ENCODE data around the gene FMN1. TPM values are rescaled to one million over a fixed set of nuclear protein-coding genes. Genes with fewer than 3 reads are reported as not detected.

FMN1 gene
- total RNA-seq, 2 donors from 2014 or later, result 0.60 to 1.1 TPM

DNA sequence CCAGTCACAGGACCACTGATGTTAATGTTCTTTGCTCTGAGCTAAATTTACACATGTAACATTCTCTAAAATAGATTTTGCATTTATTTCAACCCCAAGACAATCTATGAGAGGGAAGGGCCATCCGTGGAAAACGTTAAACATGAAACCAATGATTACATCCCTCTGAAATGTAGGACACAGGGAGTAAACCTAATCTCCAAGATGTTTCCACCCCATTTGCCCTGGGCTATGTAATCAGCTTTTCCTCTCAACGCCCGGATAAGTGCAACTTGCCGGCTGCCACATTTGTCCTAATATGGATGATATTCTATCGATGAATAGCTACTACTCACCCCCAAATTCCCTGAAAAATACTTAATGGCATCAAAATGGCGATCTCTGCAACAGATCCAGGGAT is 6.4 kb upstream of the FMN1 start:
- TF ChIP-seq, protein P1, sequence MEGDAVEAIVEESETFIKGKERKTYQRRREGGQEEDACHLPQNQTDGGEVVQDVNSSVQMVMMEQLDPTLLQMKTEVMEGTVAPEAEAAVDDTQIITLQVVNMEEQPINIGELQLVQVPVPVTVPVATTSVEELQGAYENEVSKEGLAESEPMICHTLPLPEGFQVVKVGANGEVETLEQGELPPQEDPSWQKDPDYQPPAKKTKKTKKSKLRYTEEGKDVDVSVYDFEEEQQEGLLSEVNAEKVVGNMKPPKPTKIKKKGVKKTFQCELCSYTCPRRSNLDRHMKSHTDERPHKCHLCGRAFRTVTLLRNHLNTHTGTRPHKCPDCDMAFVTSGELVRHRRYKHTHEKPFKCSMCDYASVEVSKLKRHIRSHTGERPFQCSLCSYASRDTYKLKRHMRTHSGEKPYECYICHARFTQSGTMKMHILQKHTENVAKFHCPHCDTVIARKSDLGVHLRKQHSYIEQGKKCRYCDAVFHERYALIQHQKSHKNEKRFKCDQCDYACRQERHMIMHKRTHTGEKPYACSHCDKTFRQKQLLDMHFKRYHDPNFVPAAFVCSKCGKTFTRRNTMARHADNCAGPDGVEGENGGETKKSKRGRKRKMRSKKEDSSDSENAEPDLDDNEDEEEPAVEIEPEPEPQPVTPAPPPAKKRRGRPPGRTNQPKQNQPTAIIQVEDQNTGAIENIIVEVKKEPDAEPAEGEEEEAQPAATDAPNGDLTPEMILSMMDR (conservative IDR thresholded peaks at IDR 0.05), result no peak
- H3K27me3 Mint-ChIP-seq (ENCODE audit: insufficient read depth), result peaks cover 7% of the 10 kb centered on the region
- WGBS, 2 experiments (ENCODE audit: insufficient coverage in 1 of 2, insufficient read length in 1 of 2), result 89 to 91% methylated on average over 6 to 7 of the region's 7 CpGs
- H3K9me3 Mint-ChIP-seq, result no peaks in the 10 kb centered on the region
- Histone ChIP-seq H3K9ac (ENCODE audit: extremely low read depth, low read length, poor library complexity, severe bottlenecking) (peak overlapping the region; percentile 44), H3K4me3 (ENCODE audit: low read length) (peak overlapping the region; percentile 31), H3K9me3 (ENCODE audit: control insufficient read depth, low read length) (no peaks in the 10 kb centered on the region), H3K27ac (ENCODE audit: low read depth, low read length) (no peak overlapping the region), H3K36me3 (ENCODE audit: control insufficient read depth, insufficient read depth, low read length) (no peaks in the 10 kb centered on the region), H3K27me3 (ENCODE audit: control insufficient read depth, insufficient read depth, low read length, poor library complexity, severe bottlenecking) (no peaks in the 10 kb centered on the region), H3K4me1 (ENCODE audit: control insufficient read depth, insufficient read depth, low read length) (peaks cover 18% of the 10 kb centered on the region)
- H3K4me1 Mint-ChIP-seq, result peaks cover 48% of the 10 kb centered on the region
- H3K27ac Mint-ChIP-seq, result peak overlapping the region; percentile 62
- H3K36me3 Mint-ChIP-seq (ENCODE audit: low read depth), result no peaks in the 10 kb centered on the region
- no peak for DNase-seq
- peak overlapping the region; percentile 8 for H3K4me3 Mint-ChIP-seq

DNA sequence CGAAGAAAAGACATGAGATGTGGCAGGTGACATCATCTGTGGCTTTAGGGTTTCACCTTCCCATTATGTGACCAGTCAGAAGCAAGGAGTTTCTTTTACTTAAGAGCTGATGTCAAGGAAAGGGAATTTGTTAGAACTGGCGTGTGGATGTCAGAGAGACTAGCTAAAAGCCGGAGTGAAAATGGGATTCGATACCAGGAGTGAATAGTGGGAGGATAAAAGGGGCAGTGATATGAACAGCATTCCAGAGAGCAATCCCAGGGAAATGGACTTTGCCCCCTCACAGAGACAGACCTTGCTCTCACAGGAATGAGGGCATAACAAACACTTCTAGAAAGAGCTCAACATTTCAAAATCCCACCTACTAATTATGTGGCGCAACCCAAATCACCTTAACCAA is 5.9 kb upstream of the FMN1 start:
- Mint-ChIP-seq H3K4me1 (peaks cover 49% of the 10 kb centered on the region), H3K27ac (peak overlapping the region; percentile 62), H3K27me3 (ENCODE audit: insufficient read depth) (peaks cover 8% of the 10 kb centered on the region), H3K4me3 (peak overlapping the region; percentile 8), H3K36me3 (ENCODE audit: low read depth) (no peaks in the 10 kb centered on the region), H3K9me3 (no peaks in the 10 kb centered on the region)
- DNase-seq, result no peak
- H3K4me3 ChIP-seq (ENCODE audit: low read length), result peak overlapping the region; percentile 31
- H3K36me3 ChIP-seq (ENCODE audit: control insufficient read depth, insufficient read depth, low read length), result no peaks in the 10 kb centered on the region
- 71 to 81% methylated on average over 1 to 5 of the region's 5 CpGs for WGBS, 2 experiments (ENCODE audit: insufficient coverage in 1 of 2, insufficient read length in 1 of 2)
- TF ChIP-seq, protein P1 (conservative IDR thresholded peaks at IDR 0.05), result no peak
- no peaks in the 10 kb centered on the region for H3K9me3 ChIP-seq (ENCODE audit: control insufficient read depth, low read length)
- H3K9ac ChIP-seq (ENCODE audit: extremely low read depth, low read length, poor library complexity, severe bottlenecking), result peak overlapping the region; percentile 22
- peaks cover 21% of the 10 kb centered on the region for H3K4me1 ChIP-seq (ENCODE audit: control insufficient read depth, insufficient read depth, low read length)
- H3K27ac ChIP-seq (ENCODE audit: low read depth, low read length), result no peak overlapping the region
- H3K27me3 ChIP-seq (ENCODE audit: control insufficient read depth, insufficient read depth, low read length, poor library complexity, severe bottlenecking), result no peaks in the 10 kb centered on the region

DNA sequence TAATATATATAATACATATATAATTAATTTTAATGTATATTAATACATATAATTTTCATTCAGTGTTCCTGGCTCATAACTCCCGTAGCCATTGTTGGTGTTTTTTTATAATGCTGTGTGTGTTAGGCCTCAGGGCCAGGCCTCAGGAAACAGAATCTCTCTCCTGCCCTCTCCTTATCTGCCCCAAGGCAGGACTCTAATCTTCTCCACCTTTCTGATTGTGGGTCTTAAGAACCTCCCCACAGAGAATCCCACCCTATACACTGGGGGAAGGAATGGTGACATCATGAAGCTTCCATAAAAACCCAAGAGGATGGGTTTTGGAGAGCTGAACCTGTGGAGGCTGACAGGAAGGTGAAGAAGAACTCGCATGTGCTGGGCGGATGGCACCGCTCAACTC is 4.0 kb upstream of the FMN1 start:
- Mint-ChIP-seq H3K27me3 (ENCODE audit: insufficient read depth) (peaks cover 20% of the 10 kb centered on the region), H3K27ac (no peak overlapping the region), H3K9me3 (no peaks in the 10 kb centered on the region), H3K36me3 (ENCODE audit: low read depth) (no peaks in the 10 kb centered on the region), H3K4me3 (no peak overlapping the region), H3K4me1 (peaks cover 61% of the 10 kb centered on the region)
- Histone ChIP-seq H3K27me3 (ENCODE audit: control insufficient read depth, insufficient read depth, low read length, poor library complexity, severe bottlenecking) (peaks cover 2% of the 10 kb centered on the region), H3K27ac (ENCODE audit: low read depth, low read length) (no peak overlapping the region), H3K4me3 (ENCODE audit: low read length) (no peak overlapping the region), H3K36me3 (ENCODE audit: control insufficient read depth, insufficient read depth, low read length) (no peaks in the 10 kb centered on the region), H3K4me1 (ENCODE audit: control insufficient read depth, insufficient read depth, low read length) (peaks cover 28% of the 10 kb centered on the region), H3K9me3 (ENCODE audit: control insufficient read depth, low read length) (no peaks in the 10 kb centered on the region), H3K9ac (ENCODE audit: extremely low read depth, low read length, poor library complexity, severe bottlenecking) (no peak overlapping the region)
- WGBS, 2 experiments (ENCODE audit: insufficient coverage in 1 of 2, insufficient read length in 1 of 2), result 80 to 100% methylated on average over 3 of the region's 4 CpGs
- no peak for DNase-seq
- TF ChIP-seq, protein P1 (conservative IDR thresholded peaks at IDR 0.05), result no peak

Measured in endodermal cell (in vitro differentiated cells).